ENCODE data around the gene C1orf167. TPM values are rescaled to one million over a fixed set of nuclear protein-coding genes. Genes with fewer than 3 reads are reported as not detected.

The C1orf167 gene
- total and polyA plus RNA-seq, 2 experiments from 2014 or later = 0.44 to 1.4 TPM

GRCh38 chr1:11790880-11791715 is 29.1 kb downstream of the C1orf167 start:
- TF ChIP-seq CTCF (IDR thresholded peaks at IDR 0.05; ENCODE audit: low read depth, low read length) = no peak
- no peaks in the 10 kb centered on the region for H3K9me3 ChIP-seq (ENCODE audit: low read depth)
- no peaks in the 10 kb centered on the region for H3K27me3 ChIP-seq
- DNase-seq (ENCODE audit: low read depth in 1 of 2, low spot score in 1 of 2) = peak; percentile 89 to 97
- H3K27ac ChIP-seq = peak overlapping the region; percentile 98
- H3K36me3 ChIP-seq = peaks cover 14% of the 10 kb centered on the region
- peaks cover 66% of the 10 kb centered on the region for H3K4me1 ChIP-seq (ENCODE audit: low read depth)
- H3K4me3 ChIP-seq = no peak overlapping the region

- peak; percentile 22 to 27 for DNase-seq (ENCODE audit: low read depth in 1 of 2, low spot score in 1 of 2)
- H3K27ac ChIP-seq = peak overlapping the region; percentile 98
- no peak overlapping the region for H3K4me3 ChIP-seq
- H3K27me3 ChIP-seq = no peaks in the 10 kb centered on the region
- peaks cover 14% of the 10 kb centered on the region for H3K36me3 ChIP-seq
- no peaks in the 10 kb centered on the region for H3K9me3 ChIP-seq (ENCODE audit: low read depth)
- no peak for TF ChIP-seq CTCF (IDR thresholded peaks at IDR 0.05; ENCODE audit: low read depth, low read length)
- H3K4me1 ChIP-seq (ENCODE audit: low read depth) = peaks cover 56% of the 10 kb centered on the region
Observed at GRCh38 chr1:11792106-11792505, 30.1 kb downstream of the C1orf167 start.

- no peak for TF ChIP-seq CTCF (IDR thresholded peaks at IDR 0.05; ENCODE audit: low read depth, low read length)
- no peak overlapping the region for H3K4me3 ChIP-seq
- H3K36me3 ChIP-seq = peaks cover 21% of the 10 kb centered on the region
- no peaks in the 10 kb centered on the region for H3K9me3 ChIP-seq (ENCODE audit: low read depth)
- DNase-seq (ENCODE audit: low read depth in 1 of 2, low spot score in 1 of 2) = no peak
- peaks cover 39% of the 10 kb centered on the region for H3K4me1 ChIP-seq (ENCODE audit: low read depth)
- peak overlapping the region; percentile 98 for H3K27ac ChIP-seq
- no peaks in the 10 kb centered on the region for H3K27me3 ChIP-seq
Observed at GRCh38 chr1:11793819-11794218, 31.8 kb downstream of the C1orf167 start.

GRCh38 chr1:11794446-11795237 is 32.6 kb downstream of the C1orf167 start:
- no peaks in the 10 kb centered on the region for H3K27me3 ChIP-seq
- peaks cover 25% of the 10 kb centered on the region for H3K36me3 ChIP-seq
- DNase-seq (ENCODE audit: low read depth in 1 of 2, low spot score in 1 of 2) = no peak
- peaks cover 31% of the 10 kb centered on the region for H3K4me1 ChIP-seq (ENCODE audit: low read depth)
- no peak for TF ChIP-seq CTCF (IDR thresholded peaks at IDR 0.05; ENCODE audit: low read depth, low read length)
- peak overlapping the region; percentile 98 for H3K27ac ChIP-seq
- no peak overlapping the region for H3K4me3 ChIP-seq
- no peaks in the 10 kb centered on the region for H3K9me3 ChIP-seq (ENCODE audit: low read depth)

GRCh38 chr1:11795238-11795890 is 33.4 kb downstream of the C1orf167 start:
- H3K4me3 ChIP-seq = no peak overlapping the region
- TF ChIP-seq CTCF (IDR thresholded peaks at IDR 0.05; ENCODE audit: low read depth, low read length) = no peak
- peaks cover 24% of the 10 kb centered on the region for H3K4me1 ChIP-seq (ENCODE audit: low read depth)
- peaks cover 25% of the 10 kb centered on the region for H3K36me3 ChIP-seq
- no peaks in the 10 kb centered on the region for H3K27me3 ChIP-seq
- no peak overlapping the region for H3K27ac ChIP-seq
- no peaks in the 10 kb centered on the region for H3K9me3 ChIP-seq (ENCODE audit: low read depth)
- DNase-seq (ENCODE audit: low read depth in 1 of 2, low spot score in 1 of 2) = no peak

Measured in cardiac muscle cell (in vitro differentiated cells and primary cell).